Measurements from ENCODE around the gene SLC25A13.
"Not testable (repeated sequence)": the region's sequence is repeated elsewhere in the genome, so short reads cannot be mapped to it uniquely, and the experiment has no call there.

SLC25A13 gene, protein sequence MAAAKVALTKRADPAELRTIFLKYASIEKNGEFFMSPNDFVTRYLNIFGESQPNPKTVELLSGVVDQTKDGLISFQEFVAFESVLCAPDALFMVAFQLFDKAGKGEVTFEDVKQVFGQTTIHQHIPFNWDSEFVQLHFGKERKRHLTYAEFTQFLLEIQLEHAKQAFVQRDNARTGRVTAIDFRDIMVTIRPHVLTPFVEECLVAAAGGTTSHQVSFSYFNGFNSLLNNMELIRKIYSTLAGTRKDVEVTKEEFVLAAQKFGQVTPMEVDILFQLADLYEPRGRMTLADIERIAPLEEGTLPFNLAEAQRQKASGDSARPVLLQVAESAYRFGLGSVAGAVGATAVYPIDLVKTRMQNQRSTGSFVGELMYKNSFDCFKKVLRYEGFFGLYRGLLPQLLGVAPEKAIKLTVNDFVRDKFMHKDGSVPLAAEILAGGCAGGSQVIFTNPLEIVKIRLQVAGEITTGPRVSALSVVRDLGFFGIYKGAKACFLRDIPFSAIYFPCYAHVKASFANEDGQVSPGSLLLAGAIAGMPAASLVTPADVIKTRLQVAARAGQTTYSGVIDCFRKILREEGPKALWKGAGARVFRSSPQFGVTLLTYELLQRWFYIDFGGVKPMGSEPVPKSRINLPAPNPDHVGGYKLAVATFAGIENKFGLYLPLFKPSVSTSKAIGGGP

DNA sequence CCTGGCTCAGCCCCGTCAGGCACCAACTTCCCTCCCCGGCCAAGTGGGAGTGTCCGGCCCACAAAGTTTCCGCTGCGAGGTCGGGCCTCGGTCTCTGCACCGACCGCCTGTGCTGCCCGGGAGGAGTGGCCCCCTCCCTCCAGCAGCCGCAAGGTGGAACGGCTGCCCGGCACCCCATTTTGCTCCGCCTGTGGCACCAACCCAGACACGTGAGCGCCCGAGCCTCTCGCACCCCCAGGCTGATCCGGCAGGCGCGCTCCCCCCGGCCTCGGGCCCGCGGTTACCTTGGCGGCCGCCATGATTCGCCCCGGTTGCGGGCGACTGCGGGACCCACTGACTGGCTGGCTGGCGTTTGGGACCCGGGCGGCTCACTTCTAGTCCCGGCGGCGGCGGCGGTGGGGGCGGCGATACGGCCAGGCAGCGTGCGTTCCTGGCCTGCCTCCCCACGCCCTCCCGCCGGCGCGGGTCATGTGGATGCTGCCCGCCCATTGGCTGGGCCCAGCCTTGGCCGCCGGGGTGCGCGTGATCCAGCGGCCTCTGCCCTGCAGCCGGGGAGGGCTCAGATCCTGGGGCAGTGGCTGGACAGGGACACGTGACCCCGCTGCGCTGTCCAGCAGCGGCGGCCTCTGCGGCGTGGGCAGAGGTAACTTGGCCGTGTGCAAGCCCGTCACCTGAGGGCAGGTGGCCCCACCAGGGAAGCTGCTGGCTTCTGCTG lies at the start of gene SLC25A13:
SLC25A13 (minus strand) TSS at position 441 of the 715 bp plus-strand sequence; CDS start at position 299, 142 bp downstream.
- peak; percentile 35 for DNase-seq

DNA sequence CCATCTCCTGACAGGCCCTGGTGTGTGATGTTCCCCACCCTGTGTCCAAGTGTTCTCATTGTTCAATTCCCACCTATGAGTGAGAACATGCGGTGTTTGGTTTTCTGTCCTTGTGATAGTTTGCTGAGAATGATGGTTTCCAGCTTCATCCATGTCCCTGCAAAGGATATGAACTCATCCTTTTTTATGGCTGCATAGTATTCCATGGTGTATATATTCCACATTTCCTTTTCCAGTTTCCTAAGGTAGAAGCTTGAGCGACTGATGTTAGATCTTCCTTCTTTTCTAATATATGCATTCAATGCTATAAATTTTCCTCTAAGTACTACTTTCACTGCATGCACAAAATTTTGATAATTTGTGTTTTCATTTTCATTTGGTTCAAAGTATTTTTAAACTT lies 44.0 kb upstream of the SLC25A13 start:
- not testable (repeated sequence) for DNase-seq

DNA sequence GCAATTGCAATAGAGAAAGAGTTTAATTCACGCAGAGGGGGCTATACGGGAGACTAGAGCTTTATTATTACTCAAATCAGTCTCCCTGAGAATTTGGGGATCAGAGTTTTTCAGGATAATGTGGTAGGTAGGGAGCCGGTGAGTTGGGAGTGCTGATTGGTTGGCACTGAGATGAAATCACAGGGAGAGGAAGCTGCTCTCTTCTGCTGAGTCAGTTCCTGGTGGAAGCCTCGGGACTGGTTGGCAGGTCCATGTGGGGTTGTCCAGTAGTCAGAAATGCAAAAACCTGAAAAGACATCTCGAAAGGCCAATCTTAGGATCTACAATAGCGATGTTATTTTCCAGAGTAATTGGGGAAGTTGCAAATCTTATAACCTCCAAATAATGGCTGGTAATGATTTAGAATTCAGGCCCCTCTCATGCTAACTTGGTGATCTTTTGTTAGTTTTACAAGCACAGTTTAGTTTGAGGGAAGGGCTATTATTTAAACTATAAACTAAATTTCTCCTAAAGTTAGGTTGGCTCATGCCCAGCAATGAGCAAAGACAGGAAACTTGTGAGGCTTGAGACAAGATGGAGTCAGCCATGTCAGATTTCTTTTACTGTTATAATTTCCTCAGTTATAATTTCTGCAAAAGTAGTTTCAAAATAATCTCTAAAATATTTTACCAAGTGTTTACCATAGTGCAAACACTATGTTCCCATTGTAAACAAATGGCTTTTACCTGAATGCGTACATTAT lies 39.4 kb upstream of the SLC25A13 start:
- no peak for DNase-seq

DNA sequence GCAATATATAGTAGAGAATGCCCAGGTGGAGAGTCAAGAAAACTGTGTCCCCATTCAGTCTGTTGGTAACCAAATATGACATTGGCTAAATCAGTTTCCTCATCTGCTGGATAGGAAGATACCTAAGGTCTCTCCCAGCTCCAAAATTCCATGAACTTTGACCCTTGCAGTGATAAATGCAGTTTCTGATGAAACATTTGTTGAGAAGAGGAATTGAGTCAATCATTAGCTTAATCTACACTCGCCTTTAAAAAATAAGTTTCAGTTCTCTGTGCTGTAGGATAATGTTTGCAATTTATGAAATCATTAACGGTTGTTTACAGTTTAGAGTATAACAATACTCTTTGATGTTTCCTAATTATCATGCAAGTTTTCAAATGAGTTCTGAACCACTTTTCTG lies 38.0 kb upstream of the SLC25A13 start:
- no peak for DNase-seq

DNA sequence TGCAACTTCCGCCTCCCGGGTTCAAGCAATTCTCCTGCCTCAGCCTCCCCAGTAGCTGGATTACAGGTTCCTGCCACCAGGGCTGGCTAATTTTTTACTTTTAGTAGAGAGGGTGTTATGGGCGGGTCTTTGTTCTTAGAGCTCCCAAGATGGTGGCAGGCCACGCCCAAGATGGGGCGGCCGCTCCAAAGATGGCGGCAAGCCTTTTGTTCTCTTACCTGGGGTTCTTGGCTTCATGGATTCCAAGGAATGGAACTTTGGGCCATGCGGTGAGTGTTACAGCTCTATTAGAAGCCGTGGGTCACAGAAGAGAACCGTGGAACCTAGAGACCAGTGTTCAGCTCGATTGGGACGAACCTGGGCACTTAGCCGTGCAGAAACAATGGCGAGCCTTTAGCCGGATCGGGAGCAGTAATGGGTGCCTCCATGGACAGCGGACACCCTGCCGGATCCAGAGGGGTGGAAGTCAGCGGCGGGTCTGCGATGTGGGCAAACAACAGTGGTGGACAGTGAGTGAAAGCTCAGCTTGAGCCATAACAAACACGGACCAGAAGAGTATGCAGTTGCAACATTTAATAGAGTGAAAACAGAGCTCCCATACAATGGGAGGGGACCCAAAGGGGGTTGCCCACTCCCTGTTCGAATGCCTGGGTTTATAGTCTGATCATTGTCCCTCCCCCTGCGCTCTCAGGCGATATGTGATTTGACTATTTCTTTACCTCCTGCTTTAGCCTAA lies 36.5 kb upstream of the SLC25A13 start:
- not testable (repeated sequence) for DNase-seq

DNA sequence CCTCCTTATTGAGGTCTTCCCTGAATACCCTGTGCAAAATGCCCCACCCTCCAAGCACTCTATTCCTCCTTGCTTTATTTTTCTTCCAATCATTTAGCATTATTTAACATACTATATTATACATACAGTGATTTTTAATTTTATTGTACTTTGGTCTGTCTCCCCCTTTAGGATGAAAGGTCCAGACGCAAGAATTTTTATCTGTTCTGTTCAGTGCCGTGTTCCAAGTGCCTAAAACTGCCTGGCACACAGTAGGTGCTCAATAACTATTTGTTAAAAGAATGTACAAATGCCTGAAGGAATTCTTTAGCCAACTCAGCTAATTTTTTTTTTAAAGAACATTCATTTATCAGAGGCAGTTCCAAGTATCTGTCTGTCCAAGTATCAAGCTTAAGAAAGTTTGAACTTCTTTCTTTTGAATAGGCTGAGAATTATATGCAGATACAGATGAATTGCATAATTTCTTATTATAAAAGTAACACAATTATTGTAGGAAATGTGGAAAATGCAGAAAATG lies 34.1 kb upstream of the SLC25A13 start:
- DNase-seq = no peak

DNA sequence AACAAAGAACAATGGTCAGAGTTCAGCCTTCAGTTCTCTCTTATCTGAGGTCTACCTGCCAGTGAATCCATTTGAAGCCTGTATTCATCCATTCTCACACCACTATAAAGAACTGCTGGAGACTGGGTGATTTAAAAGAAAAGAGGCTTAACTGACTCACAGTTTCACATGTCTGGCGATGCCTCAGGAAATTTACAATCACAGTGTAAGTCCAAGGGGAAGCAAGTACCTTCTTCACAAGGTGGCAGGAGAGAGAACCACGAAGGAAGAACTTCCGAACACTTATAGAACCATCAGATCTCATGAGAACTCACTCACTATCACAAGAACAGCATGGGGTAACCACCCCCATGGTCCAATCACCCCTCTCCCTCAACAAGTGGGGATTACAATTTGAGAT lies 33.0 kb upstream of the SLC25A13 start:
- no peak for DNase-seq

DNA sequence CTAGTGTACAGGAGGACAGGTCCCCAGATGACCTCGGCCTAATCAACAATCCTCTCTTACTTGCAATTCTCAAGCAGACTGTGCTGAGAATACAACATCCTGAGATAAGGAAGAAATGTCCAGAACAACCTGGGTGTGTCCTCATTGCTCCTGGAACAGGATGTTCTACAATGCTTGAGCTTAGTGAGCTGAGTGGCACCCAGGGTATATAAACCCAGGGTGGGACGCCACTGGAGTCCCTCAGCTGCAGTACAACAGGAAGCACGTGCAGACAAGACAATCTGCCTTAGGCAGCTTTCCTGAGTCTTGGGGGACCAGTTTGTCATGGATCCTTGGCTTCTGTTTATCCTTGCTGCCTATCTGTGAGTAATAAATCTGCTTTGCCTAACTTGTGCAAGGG lies 27.7 kb upstream of the SLC25A13 start:
- DNase-seq = no peak

DNA sequence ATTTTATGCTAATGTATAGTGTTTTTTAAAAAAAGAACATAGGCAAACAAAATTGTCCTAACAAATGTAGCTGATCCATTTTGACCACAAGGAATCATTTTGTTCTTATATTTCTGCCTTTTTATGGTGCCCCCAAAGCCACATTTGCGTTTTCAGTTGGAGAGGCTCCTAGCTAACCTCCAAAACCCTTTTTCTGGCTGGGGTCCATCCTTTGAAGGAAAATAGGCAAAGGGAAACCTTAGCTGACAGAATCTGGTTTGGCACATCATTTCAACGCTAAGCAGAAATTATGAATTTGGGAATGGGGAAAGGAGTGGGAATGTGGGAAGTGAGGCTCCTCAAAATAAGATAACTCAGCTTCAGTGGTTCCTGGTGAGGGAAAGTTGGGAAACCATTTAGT lies 25.6 kb upstream of the SLC25A13 start:
- no peak for DNase-seq

DNA sequence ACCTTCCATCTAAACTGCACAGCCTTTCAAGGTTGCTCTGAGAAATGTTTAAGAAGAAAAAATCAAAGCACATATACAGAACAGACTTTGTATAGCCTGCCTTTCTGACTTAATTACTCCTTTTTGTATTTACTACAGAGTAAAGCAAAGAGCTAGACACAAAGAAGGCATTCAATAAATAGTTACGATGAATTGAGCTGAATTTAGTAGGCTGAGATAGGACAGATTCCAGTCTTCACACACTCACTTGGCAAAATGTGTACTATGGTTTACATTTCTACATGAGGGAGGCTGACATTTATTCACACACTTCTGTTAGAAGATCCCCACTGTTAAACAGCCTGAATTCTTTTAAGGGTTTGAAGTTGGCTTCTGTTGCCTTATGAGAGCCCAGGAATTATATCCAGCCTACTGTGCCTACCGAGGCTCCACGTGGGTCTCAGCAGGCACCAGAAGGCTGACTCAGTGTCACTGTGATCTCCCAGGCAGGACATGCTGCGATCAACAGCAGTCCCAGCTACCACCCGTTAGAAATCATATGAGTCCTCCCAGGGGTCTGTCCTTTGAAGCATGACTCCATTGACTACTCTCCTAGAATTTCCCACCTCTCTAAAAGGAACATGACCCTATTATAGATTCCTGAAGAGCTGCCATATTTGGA lies 24.5 kb upstream of the SLC25A13 start:
- no peak for DNase-seq

DNA sequence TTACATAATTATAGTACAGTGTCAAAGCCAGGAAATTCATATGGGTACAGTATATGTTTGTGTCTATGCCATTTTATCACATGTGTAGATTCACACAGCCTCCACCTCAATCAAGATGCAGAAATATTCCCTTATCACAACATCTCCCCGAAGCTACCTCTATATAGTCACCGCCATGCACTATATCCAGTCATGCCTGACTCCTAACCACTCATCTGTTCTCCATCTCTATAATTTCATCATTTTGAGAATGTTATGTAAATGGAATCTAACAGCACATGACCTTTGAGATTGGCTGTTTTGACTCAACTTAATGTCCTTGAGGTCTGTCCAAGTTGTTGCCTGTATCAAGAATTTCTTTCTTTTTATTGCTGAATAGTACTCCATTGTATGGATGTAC lies 22.3 kb upstream of the SLC25A13 start:
- DNase-seq = no peak

DNA sequence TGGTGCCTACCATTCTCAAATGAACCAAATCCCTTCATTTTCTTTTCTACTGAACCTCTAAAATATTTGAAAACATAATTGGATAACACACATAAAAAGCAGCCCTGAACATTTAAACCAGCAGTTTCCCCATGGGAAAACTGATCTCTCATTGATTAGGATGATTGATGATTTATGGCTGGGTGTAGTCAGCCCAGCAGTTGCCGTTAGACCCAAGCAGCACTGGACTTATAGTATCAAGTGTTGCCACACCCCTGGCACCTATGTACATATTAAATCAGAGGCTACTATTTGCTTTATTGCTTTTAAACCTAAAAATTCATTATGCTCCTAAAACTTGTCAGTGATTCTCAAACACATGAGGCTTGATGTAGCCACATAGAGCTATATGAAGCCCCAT lies 20.2 kb upstream of the SLC25A13 start:
- DNase-seq = no peak

DNA sequence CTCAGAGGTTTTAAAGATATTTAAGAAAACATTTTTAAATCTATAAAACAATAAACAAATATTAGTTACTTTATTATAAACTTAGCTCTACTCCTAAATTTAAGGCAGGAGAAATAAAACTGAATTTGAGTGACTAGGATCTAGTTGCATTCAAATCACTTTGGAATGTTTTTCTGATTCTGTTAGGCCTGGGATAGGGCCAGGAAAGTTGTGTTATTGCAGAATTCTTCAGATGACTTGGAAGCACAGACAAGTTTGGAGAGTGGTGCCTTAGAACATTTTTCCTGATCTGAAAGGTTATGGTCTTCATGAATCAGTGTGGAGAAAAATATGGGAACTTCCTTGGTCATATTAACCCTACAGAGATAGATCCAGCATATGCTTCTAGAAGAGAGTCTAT lies 15.6 kb upstream of the SLC25A13 start:
- DNase-seq = no peak

DNA sequence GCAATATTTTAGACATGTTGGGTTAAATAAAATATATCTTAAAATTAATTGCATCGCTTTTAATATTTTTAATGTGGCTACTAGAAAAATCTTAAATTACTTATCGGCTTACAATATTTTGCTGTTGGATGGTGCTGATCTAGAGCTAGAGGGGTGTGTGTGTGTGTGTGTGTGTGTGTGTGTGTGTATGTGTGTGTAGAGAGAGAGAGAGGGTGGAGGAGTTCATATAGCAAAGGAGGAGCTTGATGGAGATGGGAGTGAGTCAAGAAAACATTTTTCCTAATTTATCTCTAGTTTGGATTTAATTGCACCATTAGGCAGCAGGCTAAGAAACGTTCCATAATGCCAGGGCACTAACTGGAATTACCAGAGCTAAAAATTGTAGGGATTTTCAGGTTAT lies 10.4 kb upstream of the SLC25A13 start:
- DNase-seq = no peak

DNA sequence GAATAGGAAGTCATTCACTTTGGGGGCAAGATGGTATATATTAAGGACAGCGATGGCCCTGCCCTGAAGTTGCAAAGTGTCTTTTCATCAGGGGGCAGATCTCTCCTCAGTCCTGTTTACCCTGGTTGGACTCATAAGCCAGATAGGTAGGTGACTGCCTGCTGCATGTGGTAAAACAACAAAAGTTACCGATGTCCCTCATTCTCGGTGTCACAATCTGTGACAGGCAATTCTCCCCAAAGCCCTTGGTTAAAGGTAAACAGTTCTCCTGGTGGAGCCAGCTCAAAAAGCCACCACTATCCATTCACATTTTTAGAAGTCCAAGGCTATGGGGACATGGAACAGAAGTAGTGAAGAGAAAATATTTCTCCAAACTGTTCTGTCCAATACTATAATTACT lies 9.9 kb upstream of the SLC25A13 start:
- no peak for DNase-seq

DNA sequence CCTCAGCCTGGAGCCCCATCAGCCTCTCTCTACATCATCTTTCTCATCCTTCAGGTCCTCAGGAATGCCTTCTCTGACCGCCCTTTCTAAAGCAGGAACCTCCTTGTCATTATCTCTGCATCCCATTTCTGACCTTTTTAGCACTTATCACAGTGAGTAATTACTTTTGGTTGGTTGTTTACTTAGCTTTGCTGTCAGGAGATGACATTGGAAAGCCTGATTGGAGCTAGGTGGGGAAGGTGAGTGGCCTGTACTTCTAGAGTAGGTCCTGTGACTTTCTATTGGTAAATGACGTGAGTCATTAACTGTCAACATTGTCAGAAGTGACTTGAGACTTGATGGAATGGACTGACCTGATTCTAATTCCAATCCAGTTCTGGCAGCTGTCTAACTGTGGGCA lies 9.3 kb upstream of the SLC25A13 start:
- no peak for DNase-seq

DNA sequence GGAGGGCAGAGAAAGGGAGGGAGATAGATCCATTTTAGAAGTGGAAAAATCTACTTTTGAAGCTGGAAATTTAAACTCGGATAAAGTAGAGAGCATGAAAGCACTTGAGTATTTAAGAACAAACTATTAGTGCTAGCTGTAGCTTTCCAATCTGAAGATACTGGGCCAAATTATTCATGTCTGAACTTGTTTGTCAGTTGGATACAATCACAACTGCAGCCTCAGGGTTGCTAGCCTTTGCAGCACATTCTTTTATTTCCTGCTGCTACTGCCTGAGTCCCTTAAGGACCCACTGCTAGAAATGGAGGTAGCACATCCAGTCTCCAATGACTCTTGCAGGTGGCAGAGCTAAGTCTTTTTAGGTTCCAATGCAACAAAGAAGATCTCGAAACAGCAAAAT lies 8.3 kb upstream of the SLC25A13 start:
- DNase-seq = no peak

DNA sequence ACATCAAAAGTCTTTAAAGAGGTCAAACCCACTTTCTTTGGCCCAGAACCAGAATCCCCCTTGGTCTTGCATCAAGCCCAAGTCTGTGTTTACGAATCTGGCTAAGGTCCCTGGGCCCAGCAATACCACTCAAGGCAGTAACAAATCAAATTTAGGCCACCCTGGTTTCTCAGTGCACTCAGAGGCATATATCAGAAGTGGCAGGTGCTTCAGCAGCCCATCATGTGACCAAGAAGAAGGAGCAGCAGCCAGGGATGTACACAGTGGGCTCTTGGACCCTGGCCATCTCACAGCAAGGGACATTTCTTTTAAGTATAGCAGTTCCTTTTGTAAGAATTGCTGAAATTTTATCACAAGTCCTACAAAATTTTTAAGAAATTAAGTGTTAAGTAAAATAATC lies 7.3 kb upstream of the SLC25A13 start:
- no peak for DNase-seq

DNA sequence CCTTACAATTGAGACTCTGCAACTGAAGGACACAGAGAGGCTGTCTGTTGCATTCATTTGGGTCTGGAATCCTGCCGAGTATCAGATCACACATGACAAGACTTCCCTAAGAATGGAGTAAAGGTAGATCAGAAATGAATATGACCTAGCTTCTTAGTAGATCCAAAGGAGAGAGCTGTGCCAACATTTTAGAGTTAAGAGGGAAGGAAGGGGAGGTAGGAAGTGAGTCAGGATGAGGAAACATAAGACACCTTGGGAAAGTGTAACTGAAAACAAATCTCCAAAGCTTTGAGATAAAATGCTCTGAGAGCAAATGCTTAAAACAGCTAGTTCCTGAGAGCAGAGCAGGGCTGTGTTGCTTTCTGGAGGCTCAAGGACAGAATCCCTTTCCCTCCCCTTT lies 6.1 kb upstream of the SLC25A13 start:
- no peak for DNase-seq

DNA sequence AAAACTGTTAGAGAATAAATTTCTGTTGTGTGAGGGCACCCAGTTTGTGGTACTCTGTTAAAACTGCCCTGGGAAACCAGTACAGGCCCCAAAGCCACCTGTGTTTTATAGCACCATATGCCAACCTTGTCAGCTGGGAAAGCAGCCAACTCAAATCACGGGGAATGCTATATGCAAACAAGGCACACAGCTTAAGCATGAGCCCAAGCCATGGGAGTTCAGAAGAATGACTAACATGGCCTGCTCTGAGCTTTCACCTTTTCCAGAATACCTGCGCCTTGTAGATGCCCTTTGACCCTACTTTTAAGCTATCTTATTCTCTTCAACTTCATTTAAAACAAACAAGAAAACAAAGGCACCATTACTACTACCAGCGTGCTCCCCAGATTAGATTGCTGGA lies 5.5 kb upstream of the SLC25A13 start:
- DNase-seq = no peak

DNA sequence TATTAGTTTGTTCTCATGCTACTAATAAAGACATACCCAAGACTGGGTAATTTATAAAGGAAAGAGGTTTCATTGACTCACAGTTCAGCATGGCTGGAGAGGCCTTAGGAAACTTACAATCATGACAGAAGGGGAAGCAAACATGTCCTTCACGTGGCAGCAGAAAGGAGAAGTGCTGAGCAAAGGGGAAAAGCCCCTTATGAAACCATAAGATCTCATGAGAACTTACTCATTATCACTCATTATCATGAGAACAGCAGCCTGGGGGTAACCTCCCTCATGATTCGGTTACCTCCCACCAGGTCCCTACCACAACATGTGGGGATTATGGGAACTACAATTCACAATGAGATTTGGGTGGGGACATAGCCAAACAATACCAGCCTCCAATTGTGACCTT lies 4.9 kb upstream of the SLC25A13 start:
- DNase-seq = not testable (repeated sequence)
